Activated CD4-positive, alpha-beta T cell treated with anti-CD3 and anti-CD28 coated beads for 4 hours (primary cell): ENCODE measurements around the gene RABEP2.
"Not testable (repeated sequence)": the region's sequence is repeated elsewhere in the genome, so short reads cannot be mapped to it uniquely, and the experiment has no call there.

Source experiments
- DNase-seq, 2 donors: peaks; one replicate each; pipeline ENCODE4 v3.0.0-alpha.2; 2020

The RABEP2 gene

DNA sequence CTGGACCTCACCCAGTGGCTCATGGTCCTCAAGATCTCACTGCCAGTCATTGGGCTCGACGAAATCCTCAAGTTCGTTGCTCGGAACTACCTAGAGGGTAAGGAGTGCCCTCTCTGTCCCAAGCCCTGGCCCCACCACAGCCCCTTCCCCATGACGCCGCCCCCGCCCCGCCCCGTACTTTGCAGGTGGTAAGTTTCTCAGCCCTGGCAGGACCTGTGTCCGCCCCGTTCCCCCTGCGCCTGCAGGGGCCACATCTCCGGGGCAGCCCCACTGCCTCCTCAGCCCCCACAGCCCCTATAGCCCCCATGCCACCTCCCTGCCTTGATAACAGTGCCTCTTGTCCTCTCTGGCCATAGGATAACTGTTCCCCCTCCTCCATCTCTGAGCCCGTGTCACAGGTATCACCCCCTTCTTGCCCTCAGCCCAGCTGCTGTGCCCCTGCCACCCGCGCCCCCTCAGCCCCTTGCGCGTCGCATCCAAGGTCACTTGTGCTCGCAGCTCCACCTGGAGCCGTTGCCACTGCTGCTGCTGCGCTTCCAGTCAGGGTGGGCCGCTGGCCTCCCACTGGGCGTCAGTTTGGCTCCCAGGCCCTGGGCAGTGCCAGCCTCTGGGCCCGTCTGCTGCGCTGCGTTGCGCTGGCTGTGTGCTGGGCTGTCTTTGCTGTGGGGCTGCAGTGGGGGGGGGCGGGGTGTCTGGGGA is 21.5 kb downstream of the RABEP2 start:
- no peak for DNase-seq

- no peak for DNase-seq
These were observed 22.1 kb downstream of the RABEP2 start for GRCh38 chr16:28902909-28903308.

DNA sequence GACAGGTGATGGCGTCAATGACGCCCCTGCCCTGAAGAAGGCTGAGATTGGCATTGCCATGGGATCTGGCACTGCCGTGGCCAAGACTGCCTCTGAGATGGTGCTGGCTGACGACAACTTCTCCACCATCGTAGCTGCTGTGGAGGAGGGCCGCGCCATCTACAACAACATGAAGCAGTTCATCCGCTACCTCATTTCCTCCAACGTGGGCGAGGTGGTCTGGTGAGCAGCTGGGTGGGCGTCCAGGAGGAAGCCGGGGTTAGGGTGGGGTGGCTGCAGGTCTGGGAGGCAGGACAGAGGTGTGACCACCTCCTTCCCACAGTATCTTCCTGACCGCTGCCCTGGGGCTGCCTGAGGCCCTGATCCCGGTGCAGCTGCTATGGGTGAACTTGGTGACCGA is 23.2 kb downstream of the RABEP2 start:
- no peak for DNase-seq

- DNase-seq, result no peak
These were observed 24.4 kb downstream of the RABEP2 start for GRCh38 chr16:28900601-28901000.

- DNase-seq, result no peak
These were observed 25.0 kb downstream of the RABEP2 start for GRCh38 chr16:28899882-28900590.

DNA sequence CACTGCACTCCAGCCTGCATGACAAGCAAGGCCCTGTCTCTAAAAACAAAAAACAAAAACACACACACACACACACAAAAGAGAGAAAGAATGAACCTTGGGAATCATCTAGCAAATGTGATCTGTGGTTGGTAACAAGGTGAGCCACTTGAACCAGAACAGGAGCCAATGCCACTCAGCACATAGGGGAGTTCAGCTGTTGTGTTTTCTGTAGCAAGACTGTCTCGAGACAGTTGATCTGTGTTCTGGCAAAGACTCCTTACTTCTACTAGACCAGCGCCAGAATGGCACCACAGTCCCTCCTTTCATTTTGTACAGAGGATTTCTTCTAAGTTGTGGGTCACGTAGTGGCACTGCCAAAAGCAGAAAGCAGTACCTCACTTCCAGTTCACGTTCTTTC is 26.1 kb downstream of the RABEP2 start:
- DNase-seq, result no peak

DNA sequence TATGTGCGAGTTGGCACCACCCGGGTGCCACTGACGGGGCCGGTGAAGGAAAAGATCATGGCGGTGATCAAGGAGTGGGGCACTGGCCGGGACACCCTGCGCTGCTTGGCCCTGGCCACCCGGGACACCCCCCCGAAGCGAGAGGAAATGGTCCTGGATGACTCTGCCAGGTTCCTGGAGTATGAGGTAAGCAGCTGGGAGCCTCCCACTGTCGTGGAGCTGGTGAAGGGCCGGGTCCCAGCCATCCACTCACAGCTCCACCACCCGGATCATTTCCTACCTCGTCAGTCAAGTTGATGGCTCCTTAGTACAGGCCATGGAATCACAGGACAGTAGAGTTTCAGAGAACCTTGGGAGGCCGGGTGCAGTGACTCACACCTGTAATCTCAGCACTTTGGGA is 26.8 kb downstream of the RABEP2 start:
- DNase-seq, result no peak

DNA sequence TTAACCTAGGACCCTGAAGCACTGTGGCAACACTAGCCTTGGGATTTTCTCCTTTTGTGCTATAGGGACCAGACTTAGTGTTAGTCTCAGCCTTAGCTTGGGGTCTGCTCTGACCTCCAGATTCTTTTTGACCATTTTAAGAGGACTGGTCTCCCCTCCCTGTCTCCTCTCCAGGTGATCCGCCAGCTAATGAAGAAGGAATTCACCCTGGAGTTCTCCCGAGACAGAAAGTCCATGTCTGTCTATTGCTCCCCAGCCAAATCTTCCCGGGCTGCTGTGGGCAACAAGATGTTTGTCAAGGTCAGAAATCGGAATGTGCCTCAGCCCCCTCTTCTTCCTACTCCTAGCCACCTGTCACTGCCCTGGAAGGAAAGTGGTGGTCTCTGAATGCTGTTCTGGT is 27.2 kb downstream of the RABEP2 start:
- DNase-seq, result no peak

GRCh38 chr16:28895609-28896008 is 29.4 kb downstream of the RABEP2 start:
- DNase-seq, result no peak

DNA sequence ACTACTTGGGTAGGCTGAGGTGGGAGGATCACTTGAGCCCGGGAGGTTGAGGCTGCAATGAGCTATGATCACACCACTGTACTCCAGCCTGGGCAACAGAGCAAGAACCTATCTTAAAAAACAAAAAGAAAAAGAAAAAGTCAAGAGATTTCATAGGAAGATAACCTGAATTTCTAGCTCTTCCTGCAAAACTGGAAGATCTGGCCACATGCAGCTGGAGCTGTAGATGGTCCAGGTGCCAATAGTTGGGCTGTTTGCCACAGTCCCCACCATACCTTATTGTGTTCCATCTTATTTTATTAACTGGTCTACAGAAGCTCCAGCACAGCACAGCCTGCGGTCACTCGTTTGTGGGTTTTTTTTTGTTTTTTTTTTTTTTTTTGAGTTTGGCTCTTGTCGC is 31.7 kb downstream of the RABEP2 start:
- no peak for DNase-seq

GRCh38 chr16:28891964-28892890 is 32.8 kb downstream of the RABEP2 start:
- no peak for DNase-seq

DNA sequence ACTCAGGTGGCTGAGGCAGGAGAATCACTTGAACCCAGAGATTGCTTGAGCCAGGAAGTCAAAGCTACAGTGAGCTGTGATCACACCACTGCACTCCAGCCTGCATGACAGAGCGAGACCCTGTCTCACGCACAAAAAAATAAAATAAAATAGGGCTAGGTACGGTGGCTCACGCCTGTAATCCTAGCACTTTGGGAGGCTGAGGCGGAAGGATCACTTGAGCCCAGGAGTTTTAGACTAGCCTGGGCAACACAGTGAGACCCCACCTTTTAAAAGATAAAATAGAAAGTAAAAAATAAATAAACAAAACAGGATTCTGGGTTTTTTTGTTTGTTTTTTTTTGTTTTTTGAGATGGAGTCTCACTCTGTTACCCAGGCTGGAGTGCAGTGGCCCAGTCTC is 34.7 kb downstream of the RABEP2 start:
- not testable (repeated sequence) for DNase-seq

- no peak for DNase-seq
These were observed 38.1 kb downstream of the RABEP2 start for GRCh38 chr16:28886945-28887344.

- no peak for DNase-seq
These were observed 41.0 kb downstream of the RABEP2 start for GRCh38 chr16:28884045-28884444.

DNA sequence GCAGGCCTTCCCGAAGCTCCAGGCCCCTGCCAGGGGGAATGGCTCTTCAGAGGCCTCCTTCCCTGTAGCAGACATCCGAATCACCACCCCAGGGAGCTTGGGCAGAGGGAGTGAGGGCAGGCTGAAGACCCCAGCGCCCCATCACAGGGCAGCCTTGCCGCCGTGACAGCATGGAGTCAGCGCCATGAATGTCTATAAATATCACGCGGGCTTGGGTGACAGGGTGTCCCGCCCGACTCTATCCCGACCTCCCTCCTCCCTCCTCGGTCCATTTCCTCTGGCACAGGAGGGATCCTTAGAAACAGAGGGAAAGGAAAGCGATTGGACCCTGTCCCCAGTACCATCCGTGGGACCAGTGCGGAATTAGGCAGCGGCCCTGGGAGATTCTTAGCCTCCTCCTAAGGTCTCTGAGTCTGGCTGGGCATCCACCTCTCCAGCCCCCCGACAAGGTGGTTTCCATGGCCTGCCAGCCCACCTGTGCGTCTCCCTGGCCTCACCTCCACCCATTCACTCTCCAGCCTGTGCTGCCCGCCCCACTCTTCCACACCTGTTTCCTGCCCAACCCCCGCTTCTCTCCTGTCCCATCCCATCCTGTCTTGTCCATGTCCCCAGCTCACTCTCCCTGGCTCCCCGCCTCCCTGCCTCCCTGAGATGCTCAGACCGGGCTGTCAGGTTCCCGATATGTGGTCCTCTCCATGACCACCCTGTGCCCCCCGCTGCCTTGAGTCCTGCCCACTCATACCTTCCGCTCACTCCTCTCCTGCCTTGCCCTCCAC is 41.6 kb downstream of the RABEP2 start:
- DNase-seq, result no peak

DNA sequence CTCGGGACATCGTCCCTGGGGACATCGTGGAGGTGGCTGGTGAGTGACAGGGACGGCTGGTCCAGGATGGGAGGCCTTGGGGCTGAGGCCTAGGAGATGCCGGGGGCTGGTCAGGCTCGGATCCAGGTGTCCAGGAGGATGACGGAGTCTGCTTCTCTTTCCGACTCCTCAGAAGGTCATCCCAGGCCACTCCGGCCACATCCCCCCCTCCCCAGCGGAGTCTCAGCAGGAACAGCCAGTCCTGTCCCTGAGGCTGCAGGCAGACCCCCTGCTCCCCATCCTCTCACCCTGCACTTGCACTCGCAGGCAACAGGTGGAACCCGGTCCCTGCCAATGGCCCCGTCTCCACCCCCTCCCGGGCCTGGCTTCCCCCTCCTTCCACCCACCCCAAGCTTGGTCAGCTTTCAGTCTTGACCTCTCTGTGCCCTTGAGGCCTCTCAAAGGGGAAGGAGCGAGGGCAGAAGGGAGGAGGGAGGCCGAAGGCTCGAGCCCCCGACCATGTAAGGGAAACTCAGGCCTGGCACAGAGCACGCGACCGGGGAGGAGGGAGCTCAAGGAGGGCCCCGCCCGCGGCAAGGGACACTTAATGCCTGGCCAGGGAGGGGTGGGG is 42.4 kb downstream of the RABEP2 start:
- DNase-seq, result no peak

GRCh38 chr16:28881565-28881964 is 43.5 kb downstream of the RABEP2 start:
- DNase-seq, result not testable (repeated sequence)

DNA sequence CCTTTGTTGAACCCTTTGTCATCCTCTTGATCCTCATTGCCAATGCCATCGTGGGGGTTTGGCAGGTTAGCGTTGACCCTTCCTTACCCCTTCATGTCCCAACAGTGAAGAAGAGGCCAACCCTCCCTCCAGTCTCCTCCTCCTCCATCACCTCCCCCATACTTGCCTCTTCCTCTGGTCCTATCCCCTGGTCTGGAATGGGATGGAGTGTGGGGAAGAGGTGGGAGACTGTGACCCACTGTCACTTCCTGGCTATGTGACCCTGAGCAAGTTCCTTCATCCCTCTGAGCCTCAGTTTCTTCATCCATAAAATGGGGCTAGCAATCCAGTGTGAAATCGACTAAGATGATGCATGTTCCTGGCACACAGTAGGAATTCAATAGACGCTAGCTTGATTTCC is 44.1 kb downstream of the RABEP2 start:
- DNase-seq, result no peak

DNA sequence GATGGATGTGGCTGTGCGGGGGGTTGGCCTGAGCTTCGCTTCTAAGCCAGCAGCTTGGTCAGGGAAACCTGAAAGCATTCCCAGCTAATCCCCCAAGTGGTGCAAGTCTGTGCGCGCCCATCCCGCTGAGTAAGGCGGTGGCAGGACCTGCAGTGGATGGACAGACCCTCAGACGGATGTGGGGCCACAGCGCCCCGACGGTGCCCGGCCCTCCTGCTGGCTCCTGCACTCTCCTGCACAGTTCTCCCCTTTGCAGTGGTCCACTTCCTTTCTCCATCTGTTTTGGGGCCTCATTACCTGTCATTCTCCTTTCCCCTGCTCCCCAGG is 44.5 kb downstream of the RABEP2 start:
- DNase-seq, result no peak

GRCh38 chr16:28879841-28880588 is 45.0 kb downstream of the RABEP2 start:
- peak; percentile 87 to 89 for DNase-seq

- no peak for DNase-seq
These were observed 45.7 kb downstream of the RABEP2 start for GRCh38 chr16:28879261-28879840.
